ENCODE measurements around the gene PCP2. TPM values are rescaled to one million over a fixed set of nuclear protein-coding genes. Genes with fewer than 3 reads are reported as not detected.
A peak's percentile ranks its signal among the peaks of the same experiment; 100 is the strongest.

Gene PCP2
- total RNA-seq, 2 donors from 2014 or later = not detected

GRCh38 chr19:7679771-7680605 is 46.5 kb upstream of the PCP2 start:
- ATAC-seq = no peak
- no peaks in the 10 kb centered on the region for H3K27me3 ChIP-seq
- peaks cover 18% of the 10 kb centered on the region for H3K4me1 ChIP-seq
- H3K27ac ChIP-seq = no peak overlapping the region
- intact Hi-C loops (cut with DNase I) = loop anchor here (5.0 to 10.0 kb wide), 2 partner anchors 113 to 125 kb away; no protein-coding TSS in a partner anchor
- WGBS, 2 donors = 26 to 28% methylated on average over 19 to 22 of the region's 22 CpGs
- TF ChIP-seq CTCF (IDR thresholded peaks at IDR 0.05) = no peak
- TF ChIP-seq POLR2A (IDR thresholded peaks at IDR 0.05) = no peak
- no peak overlapping the region for H3K4me3 ChIP-seq
- H3K9me3 ChIP-seq = no peaks in the 10 kb centered on the region
- DNase-seq = no peak
- H3K36me3 ChIP-seq (replicated peaks in 1 of 2; ENCODE audit: insufficient read depth in 1 of 2, low read depth in 2 of 2) = peaks cover 0 to 2% of the 10 kb centered on the region in 2 donors

- Histone ChIP-seq H3K4me1 (peaks cover 18% of the 10 kb centered on the region), H3K36me3 (replicated peaks in 1 of 2; ENCODE audit: insufficient read depth in 1 of 2, low read depth in 2 of 2) (peaks cover 0 to 2% of the 10 kb centered on the region in 2 donors), H3K27me3 (no peaks in the 10 kb centered on the region), H3K9me3 (no peaks in the 10 kb centered on the region), H3K27ac (no peak overlapping the region), H3K4me3 (no peak overlapping the region)
- DNase-seq (peak in 2 of 4 donors; percentile 16 to 31), ATAC-seq (no peak)
- peak in 1 of 7 experiments; percentile 3 for TF ChIP-seq CTCF (IDR thresholded peaks at IDR 0.05)
- TF ChIP-seq POLR2A (IDR thresholded peaks at IDR 0.05) = no peak
- WGBS, 2 donors = 26 to 30% methylated on average over 30 of the region's 30 CpGs
- intact Hi-C loops (cut with DNase I) = loop anchor here (5.0 kb wide), 1 partner anchor 112 kb away; no protein-coding TSS in a partner anchor
Measured at GRCh38 chr19:7678971-7679751, 45.6 kb upstream of the PCP2 start.

- H3K9me3 ChIP-seq = no peaks in the 10 kb centered on the region
- peaks cover 18% of the 10 kb centered on the region for H3K4me1 ChIP-seq
- ATAC-seq (no peak), DNase-seq (no peak)
- peaks cover 0 to 2% of the 10 kb centered on the region in 2 donors for H3K36me3 ChIP-seq (replicated peaks in 1 of 2; ENCODE audit: insufficient read depth in 1 of 2, low read depth in 2 of 2)
- no peak for TF ChIP-seq POLR2A (IDR thresholded peaks at IDR 0.05)
- TF ChIP-seq CTCF (IDR thresholded peaks at IDR 0.05) = no peak
- intact Hi-C loops (cut with DNase I) = loop anchor here (5.0 kb wide), 1 partner anchor 110 kb away; no protein-coding TSS in a partner anchor
- H3K27ac ChIP-seq = no peak overlapping the region
- H3K4me3 ChIP-seq = no peak overlapping the region
- H3K27me3 ChIP-seq = no peaks in the 10 kb centered on the region
- 38 to 42% methylated on average over 11 to 12 of the region's 12 CpGs for WGBS, 2 donors
Measured at GRCh38 chr19:7677669-7678311, 44.3 kb upstream of the PCP2 start.

GRCh38 chr19:7676854-7677253 is 43.3 kb upstream of the PCP2 start, which contains the start of gene MCEMP1:
Gene MCEMP1, plus strand, starts transcription at chr19:7677090. Its CDS starts 31 bp downstream, at chr19:7677121.
- peak within 1 kb of the TSS in 1 of 4 donors; percentile 9 for H3K27ac ChIP-seq
- no peak within 1 kb of the TSS for H3K4me3 ChIP-seq
- H3K36me3 ChIP-seq (replicated peaks in 1 of 2; ENCODE audit: insufficient read depth in 1 of 2, low read depth in 2 of 2) = no peaks in the 10 kb centered on the region
- WGBS, 2 donors = 32% methylated on average over 7 to 10 of the region's 10 CpGs
- DNase-seq (peak in 1 of 4 donors; percentile 31), ATAC-seq (no peak)
- H3K27me3 ChIP-seq = no peaks in the 10 kb centered on the region
- TF ChIP-seq POLR2A (IDR thresholded peaks at IDR 0.05) = no peak
- TF ChIP-seq CTCF (IDR thresholded peaks at IDR 0.05) = no peak
- peaks cover 11% of the 10 kb centered on the region for H3K4me1 ChIP-seq
- H3K9me3 ChIP-seq = no peaks in the 10 kb centered on the region
- intact Hi-C loops (cut with DNase I) = loop anchor here (5.0 kb wide), 1 partner anchor 110 kb away; no protein-coding TSS in a partner anchor

All from body of pancreas (tissue), 4 donors.